Keratinocyte (primary cell): ENCODE data around the gene CYP46A1. TPM values are rescaled to one million over a fixed set of nuclear protein-coding genes. Genes with fewer than 3 reads are reported as not detected.

Source experiments
- DNase-seq: peaks from one replicate; pipeline ENCODE4 v3.0.0-alpha.2; 2011; ENCODE audit warnings: low read depth, missing footprints, low spot score
- FAIRE-seq: peaks from 2 replicates; lab custom pipeline; 2011; peaks lifted over from hg19 to GRCh38; lab: Jason Lieb, UNC
- H2AFZ ChIP-seq: 2 replicates; pipeline ENCODE4 v1.6.0; 2012; ENCODE audit warnings: low read length, control low read depth, inconsistent platforms; ENCODE audit not compliant: control insufficient read depth
- H3K27ac ChIP-seq: 2 replicates; pipeline ENCODE4 v1.5.1; 2011; ENCODE audit warnings: low read length; ENCODE audit not compliant: control insufficient read depth, insufficient read depth
- H3K27me3 ChIP-seq: 3 replicates; pipeline ENCODE4 v1.6.0; 2011; ENCODE audit warnings: low read length; ENCODE audit not compliant: control insufficient read depth, insufficient read depth; ENCODE audit errors: extremely low read depth
- H3K36me3 ChIP-seq, 2 experiments: 2 replicates in 1 of 2; 3 replicates in 1 of 2; pipeline ENCODE4 v1.5.1; 2011; ENCODE audit warnings: low read length in 2 of 2, mild to moderate bottlenecking in 1 of 2; ENCODE audit not compliant: control insufficient read depth in 2 of 2, insufficient read depth in 2 of 2; ENCODE audit errors: extremely low read depth in 1 of 2
- H3K4me1 ChIP-seq: 3 replicates; pipeline ENCODE4 v1.5.1; 2011; ENCODE audit warnings: low read length; ENCODE audit not compliant: control insufficient read depth, insufficient read depth; ENCODE audit errors: extremely low read depth
- H3K4me2 ChIP-seq: 3 replicates; pipeline ENCODE4 v1.6.0; 2011; ENCODE audit warnings: low read depth, low read length; ENCODE audit not compliant: control insufficient read depth, insufficient read depth; ENCODE audit errors: extremely low read depth
- H3K4me3 ChIP-seq, 3 experiments: fragments of 200-600 bp in 1 of 3; sonication (generic) in 1 of 3; 2 replicates in 2 of 3; 3 replicates in 1 of 3; pipeline ENCODE4 v1.5.1; 2011 to 2016; ENCODE audit warnings: low read length in 3 of 3, mild to moderate bottlenecking in 3 of 3, control low read depth in 2 of 3, inconsistent platforms in 1 of 3, low read depth in 1 of 3, mixed read lengths in 1 of 3, mixed run types in 1 of 3, moderate library complexity in 1 of 3; ENCODE audit not compliant: control insufficient read depth in 2 of 3, insufficient read depth in 2 of 3; ENCODE audit errors: extremely low read depth in 1 of 3
- H3K79me2 ChIP-seq: 2 replicates; pipeline ENCODE4 v1.6.0; 2012; ENCODE audit warnings: low read length; ENCODE audit not compliant: control insufficient read depth, insufficient read depth
- H3K9ac ChIP-seq: 3 replicates; pipeline ENCODE4 v1.6.0; 2011; ENCODE audit warnings: low read length; ENCODE audit not compliant: control insufficient read depth, insufficient read depth; ENCODE audit errors: extremely low read depth
- H3K9me1 ChIP-seq: 3 replicates; pipeline ENCODE4 v1.6.0; 2011; ENCODE audit warnings: low read length; ENCODE audit not compliant: control insufficient read depth, insufficient read depth; ENCODE audit errors: extremely low read depth
- H3K9me3 ChIP-seq: 2 replicates; pipeline ENCODE4 v1.5.1; 2012; ENCODE audit warnings: low read depth, low read length; ENCODE audit not compliant: control insufficient read depth
- H4K20me1 ChIP-seq: 3 replicates; pipeline ENCODE4 v1.6.0; 2011; ENCODE audit warnings: low read length; ENCODE audit not compliant: control insufficient read depth, insufficient read depth; ENCODE audit errors: extremely low read depth
- EZH2 ChIP-seq: IDR thresholded peaks from one replicate; pipeline ENCODE4 v1.6.1; 2012; ENCODE audit warnings: inconsistent platforms, mild to moderate bottlenecking, low read length, moderate library complexity
- dilution Hi-C: fragments of 300-500 bp; cut with MboI; formaldehyde crosslinking; loops from one replicate; pipeline ENCODE4 v1.7.0; 2020; ENCODE audit warnings: low sequenced_read_pairs; ENCODE audit not compliant: extremely low pct_ligation_motif_present
- polyA plus RNA-seq, 5 experiments: library from polyadenylated mRNA; depleted of rRNA in 3 of 5; stranded (reverse) in 3 of 5; stranded (forward) in 1 of 5; unstranded in 1 of 5; fragments of >200 nt; gene quantifications; 1 replicate in 1 of 5; 2 replicates in 3 of 5; 3 replicates in 1 of 5; pipeline versions ENCODE4 v1.2.1 to v1.2.3, GENCODE V29; 2011 to 2012; ENCODE audit warnings: missing spikeins in 2 of 5, low read depth in 1 of 5, low replicate concordance in 1 of 5
- TF ChIP-seq, protein P1 (sequence below), 3 experiments: IDR thresholded peaks in 1 of 3; conservative IDR thresholded peaks in 1 of 3; optimal IDR thresholded peaks in 1 of 3; 2 replicates in 2 of 3; 3 replicates in 1 of 3; pipeline versions ENCODE3 to v1.5.1; 2011; ENCODE audit warnings: low read length in 3 of 3, mild to moderate bottlenecking in 3 of 3, moderate library complexity in 2 of 3, control low read depth in 1 of 3, inconsistent platforms in 1 of 3; ENCODE audit not compliant: insufficient read depth in 2 of 3; ENCODE audit errors: extremely low read depth in 1 of 3

The CYP46A1 gene
- polyA plus RNA-seq, 1 donor (not counting 4 experiments of a cell fraction or from before 2014, with no cell fraction given) = 0.01 TPM

DNA sequence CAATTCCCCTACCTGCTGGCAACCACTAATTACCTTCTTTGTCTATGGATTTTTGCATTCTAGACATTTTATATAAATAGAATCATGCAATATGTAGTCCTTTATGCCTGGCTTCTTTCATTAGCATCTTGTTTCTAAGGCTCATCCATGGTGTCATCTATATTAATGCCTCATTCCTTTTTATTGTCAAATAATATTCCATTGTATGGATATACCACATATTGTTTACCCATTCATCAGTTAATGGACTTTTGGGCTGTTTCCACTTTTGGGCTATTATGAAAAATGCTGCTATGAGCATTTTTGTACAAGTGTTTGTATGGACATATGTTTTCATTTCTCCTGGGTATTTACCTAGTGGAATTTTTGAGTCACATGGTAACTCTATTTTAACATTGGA lies 18.0 kb downstream of the CYP46A1 start:
- TF ChIP-seq, protein P1, sequence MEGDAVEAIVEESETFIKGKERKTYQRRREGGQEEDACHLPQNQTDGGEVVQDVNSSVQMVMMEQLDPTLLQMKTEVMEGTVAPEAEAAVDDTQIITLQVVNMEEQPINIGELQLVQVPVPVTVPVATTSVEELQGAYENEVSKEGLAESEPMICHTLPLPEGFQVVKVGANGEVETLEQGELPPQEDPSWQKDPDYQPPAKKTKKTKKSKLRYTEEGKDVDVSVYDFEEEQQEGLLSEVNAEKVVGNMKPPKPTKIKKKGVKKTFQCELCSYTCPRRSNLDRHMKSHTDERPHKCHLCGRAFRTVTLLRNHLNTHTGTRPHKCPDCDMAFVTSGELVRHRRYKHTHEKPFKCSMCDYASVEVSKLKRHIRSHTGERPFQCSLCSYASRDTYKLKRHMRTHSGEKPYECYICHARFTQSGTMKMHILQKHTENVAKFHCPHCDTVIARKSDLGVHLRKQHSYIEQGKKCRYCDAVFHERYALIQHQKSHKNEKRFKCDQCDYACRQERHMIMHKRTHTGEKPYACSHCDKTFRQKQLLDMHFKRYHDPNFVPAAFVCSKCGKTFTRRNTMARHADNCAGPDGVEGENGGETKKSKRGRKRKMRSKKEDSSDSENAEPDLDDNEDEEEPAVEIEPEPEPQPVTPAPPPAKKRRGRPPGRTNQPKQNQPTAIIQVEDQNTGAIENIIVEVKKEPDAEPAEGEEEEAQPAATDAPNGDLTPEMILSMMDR (optimal IDR thresholded peaks at IDR 0.05 in 1 of 3, IDR thresholded peaks at IDR 0.05 in 1 of 3, conservative IDR thresholded peaks at IDR 0.05 in 1 of 3; ENCODE audit: extremely low read depth in 1 of 3, insufficient read depth in 2 of 3, low read length in 3 of 3) = no peak
- no peak for TF ChIP-seq EZH2
- Histone ChIP-seq H3K9me1 (no peaks in the 10 kb centered on the region), H3K27ac (no peak overlapping the region), H4K20me1 (no peaks in the 10 kb centered on the region), H3K9me3 (peaks cover 6% of the 10 kb centered on the region), H3K4me2 (no peak overlapping the region), H3K27me3 (peaks cover 8% of the 10 kb centered on the region), H2AFZ (no peak overlapping the region), H3K79me2 (no peaks in the 10 kb centered on the region), H3K9ac (no peak overlapping the region), H3K36me3 (no peaks in the 10 kb centered on the region), H3K4me3 (no peak overlapping the region), H3K4me1 (no peaks in the 10 kb centered on the region)
- dilution Hi-C loops = loop anchor here (25.0 kb wide), 1 partner anchor 160 kb away; no protein-coding TSS in a partner anchor
- FAIRE-seq = no peak
- DNase-seq = no peak

DNA sequence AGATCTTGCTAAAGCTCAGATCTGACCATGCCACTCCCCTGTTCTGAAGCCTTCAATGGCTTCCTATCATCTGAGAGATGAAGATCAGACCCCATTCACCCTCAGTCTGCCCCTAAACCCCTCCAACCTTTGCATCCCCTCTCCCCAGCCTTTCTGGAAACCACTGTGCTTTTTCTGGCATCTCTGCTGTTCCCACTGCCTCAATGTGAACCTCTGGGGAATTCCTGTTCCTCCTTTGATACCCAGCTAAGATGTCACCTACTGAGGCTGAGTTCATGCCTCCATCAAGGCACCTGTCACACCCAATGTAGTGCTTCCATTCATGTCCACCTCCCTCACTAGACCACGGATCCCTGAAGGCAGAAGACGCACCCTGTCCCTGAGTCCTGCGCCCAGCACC lies 19.3 kb downstream of the CYP46A1 start:
- dilution Hi-C loops = loop anchor here (25.0 kb wide), 1 partner anchor 159 kb away; no protein-coding TSS in a partner anchor
- H3K4me3 ChIP-seq = no peak overlapping the region
- no peak overlapping the region for H3K4me2 ChIP-seq
- H3K4me1 ChIP-seq = no peaks in the 10 kb centered on the region
- no peaks in the 10 kb centered on the region for H3K36me3 ChIP-seq
- no peak for FAIRE-seq
- peaks cover 6% of the 10 kb centered on the region for H3K9me3 ChIP-seq
- H3K27ac ChIP-seq = no peak overlapping the region
- H3K27me3 ChIP-seq = no peaks in the 10 kb centered on the region
- H2AFZ ChIP-seq = no peak overlapping the region
- no peak overlapping the region for H3K9ac ChIP-seq
- H3K79me2 ChIP-seq = no peaks in the 10 kb centered on the region
- DNase-seq = no peak
- no peaks in the 10 kb centered on the region for H4K20me1 ChIP-seq
- no peak for TF ChIP-seq EZH2
- TF ChIP-seq, protein P1 (optimal IDR thresholded peaks at IDR 0.05 in 1 of 3, IDR thresholded peaks at IDR 0.05 in 1 of 3, conservative IDR thresholded peaks at IDR 0.05 in 1 of 3; ENCODE audit: extremely low read depth in 1 of 3, insufficient read depth in 2 of 3, low read length in 3 of 3) = no peak
- no peaks in the 10 kb centered on the region for H3K9me1 ChIP-seq
